GM12873 (cell line): ENCODE results near the gene KCNQ2.
A peak's percentile ranks its signal among the peaks of the same experiment; 100 is the strongest.

Experiments
- CTCF ChIP-seq: IDR thresholded peaks from 2 replicates; pipeline ENCODE4 v1.5.1; 2012; ENCODE audit warnings: low read depth, mild to moderate bottlenecking, moderate library complexity, low read length, control low read depth; ENCODE audit not compliant: insufficient read depth; ENCODE audit errors: missing control alignments

KCNQ2 gene

GRCh38 chr20:63443606-63444395 lies 28.7 kb downstream of the KCNQ2 start:
- no peak for TF ChIP-seq CTCF

DNA sequence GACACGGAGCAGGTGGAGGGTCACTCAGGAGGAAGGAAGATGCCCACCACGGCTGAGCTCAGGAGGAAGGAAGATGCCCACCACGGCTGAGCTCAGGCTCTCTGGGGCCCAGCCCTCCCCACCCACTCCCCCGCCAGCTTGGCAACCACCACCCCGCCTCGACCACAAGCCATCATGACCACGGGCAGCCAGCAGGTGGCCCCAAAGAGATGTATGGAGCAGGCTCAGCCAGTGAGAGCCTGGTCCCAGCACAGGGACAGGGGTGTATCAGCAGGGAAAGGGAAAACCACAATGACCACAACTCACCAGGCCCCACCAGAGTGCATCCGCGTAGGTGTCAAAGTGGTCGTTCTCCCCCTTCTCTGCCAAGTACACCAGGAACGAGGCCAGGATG lies 30.4 kb downstream of the KCNQ2 start:
- TF ChIP-seq CTCF = peak; percentile 72

DNA sequence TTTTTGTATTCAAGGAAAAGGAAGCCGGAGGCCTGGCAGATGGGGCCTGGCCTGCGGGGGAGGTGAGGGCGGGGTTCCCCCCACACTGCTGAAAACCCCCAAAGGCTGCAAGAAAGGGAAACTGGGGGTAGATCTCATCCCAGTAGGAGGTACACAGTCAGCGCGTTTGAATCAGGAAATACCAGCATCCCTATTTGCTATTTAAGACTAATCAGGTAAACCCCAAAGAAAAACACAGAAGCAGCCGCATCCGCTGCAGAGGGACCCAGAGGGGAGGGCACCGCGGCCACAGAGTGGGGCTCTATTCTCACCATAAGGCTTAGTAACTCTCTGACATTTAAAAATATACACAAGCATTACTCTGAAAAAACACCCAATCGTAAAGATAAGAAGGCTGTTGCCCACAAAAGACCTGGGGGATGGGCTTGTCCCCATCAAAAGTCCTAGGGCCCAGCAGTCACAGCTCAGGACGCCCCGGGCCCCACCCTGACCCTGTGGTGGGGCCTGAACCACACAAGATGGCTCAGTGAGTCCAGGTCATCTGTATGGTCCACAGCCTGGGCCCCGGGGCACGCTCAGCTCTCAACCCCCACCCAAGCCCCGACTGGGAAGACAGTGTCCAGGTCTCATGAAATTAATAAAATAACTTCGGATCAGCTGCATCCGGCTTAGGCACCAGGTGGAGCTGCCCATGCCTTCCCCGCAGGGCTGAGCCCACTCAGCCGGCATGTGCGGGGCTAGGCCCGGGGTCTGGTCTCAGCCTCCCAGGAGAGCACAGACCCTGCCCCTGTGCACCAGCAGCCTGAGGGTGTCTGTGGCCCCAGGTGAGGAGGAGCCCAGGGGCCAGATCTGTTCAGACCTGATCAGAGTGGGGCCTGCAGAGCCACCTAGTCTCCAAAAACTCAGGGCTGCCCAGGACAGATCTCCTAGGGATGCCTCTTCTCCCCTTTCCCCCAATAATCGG lies 31.0 kb downstream of the KCNQ2 start:
- no peak for TF ChIP-seq CTCF

- TF ChIP-seq CTCF = no peak
These were observed 32.0 kb downstream of the KCNQ2 start for GRCh38 chr20:63440366-63440955.

DNA sequence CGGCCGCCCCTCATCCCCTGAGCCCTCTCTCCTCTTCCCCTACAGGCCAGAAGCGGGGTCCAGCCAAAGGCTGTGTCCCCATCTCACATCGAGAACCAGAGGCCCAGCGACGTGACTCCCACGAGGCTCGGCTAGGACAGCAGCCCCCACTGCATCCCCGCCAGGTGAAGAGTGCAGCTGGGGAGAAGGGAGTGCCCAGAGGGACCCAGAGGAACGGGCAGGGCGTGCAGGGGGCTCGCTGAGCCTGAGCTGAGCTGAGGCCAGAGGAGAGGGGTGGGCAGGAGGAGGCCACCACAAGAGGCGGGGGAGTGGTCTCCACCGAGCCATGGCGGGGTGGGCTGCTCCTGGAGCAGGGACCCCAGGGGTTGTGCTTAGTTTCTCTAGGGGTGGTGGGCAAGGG lies 32.6 kb downstream of the KCNQ2 start:
- no peak for TF ChIP-seq CTCF

DNA sequence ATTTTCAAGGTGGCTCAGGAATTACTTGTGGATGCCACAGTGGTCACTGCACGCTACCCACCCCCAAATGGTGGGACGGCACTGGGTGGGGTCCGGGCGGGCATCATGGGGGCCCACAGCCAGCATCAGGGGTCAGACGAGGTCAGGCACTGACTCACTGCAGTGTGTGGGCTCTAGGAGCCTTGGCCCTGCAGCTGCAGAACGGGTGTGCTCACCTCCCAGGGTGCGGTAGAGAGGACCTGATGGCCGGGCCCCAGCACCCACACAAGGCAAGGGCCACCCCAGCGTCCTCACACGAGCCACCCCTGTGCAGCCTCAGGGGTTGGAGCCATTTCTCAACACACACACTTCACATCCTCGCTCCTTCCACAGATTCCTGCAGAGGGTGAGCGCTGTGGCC lies 34.3 kb downstream of the KCNQ2 start:
- no peak for TF ChIP-seq CTCF

DNA sequence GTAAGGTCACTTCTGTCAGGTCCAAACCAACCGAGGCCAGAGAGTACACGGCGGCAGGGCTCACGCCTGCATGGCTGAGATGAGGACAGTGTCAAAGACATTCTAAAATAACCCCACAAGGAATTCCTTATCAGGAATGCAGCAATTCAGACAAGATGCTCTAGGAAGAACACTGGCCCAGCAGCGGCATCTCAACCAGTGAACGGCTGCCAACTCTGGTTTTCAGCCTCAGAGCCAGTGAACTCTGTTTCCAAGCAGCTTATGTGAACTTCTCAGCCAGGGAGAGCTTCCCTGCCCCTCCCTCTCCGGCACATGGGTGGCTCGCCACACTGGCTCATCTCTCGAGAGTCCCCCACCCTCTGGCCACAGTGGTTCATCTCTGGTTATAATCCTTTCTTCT lies 36.9 kb downstream of the KCNQ2 start:
- no peak for TF ChIP-seq CTCF
